Calu3 (cell line): Measurements from ENCODE around the gene CTXN2. TPM values are rescaled to one million over a fixed set of nuclear protein-coding genes. Genes with fewer than 3 reads are reported as not detected.

Experiments
- Bru-seq: library from RNA; stranded (reverse); fragments of 400-500 nt; gene quantifications from one replicate; lab custom pipeline; 2021; lab: Mats Ljungman, UMichigan
- BruChase-seq, 2 experiments: library from RNA; stranded (reverse); fragments of 400-500 nt; gene quantifications; one replicate each; lab custom pipeline; 2021; lab: Mats Ljungman, UMichigan
- BruUV-seq: library from RNA; stranded (reverse); fragments of 400-500 nt; replicated peaks from 2 replicates; lab custom pipeline; 2021; lab: Mats Ljungman, UMichigan
- CTCF ChIA-PET: fragments of 300-600 bp; sonication (Branson Sonifier 250); formaldehyde crosslinking; loops from one replicate; lab custom pipeline; 2022; ENCODE audit warnings: antibody characterized with exemption; lab: Charles Lee
- DNase-seq: peaks from one replicate; pipeline ENCODE4 v3.0.0; 2022
- H3K27ac Mint-ChIP-seq: one replicate; pipeline ENCODE4 v1.8.0; 2022; ENCODE audit warnings: mixed read lengths; ENCODE audit not compliant: unreplicated experiment
- H3K27me3 Mint-ChIP-seq: one replicate; pipeline ENCODE4 v1.8.0; 2022; ENCODE audit warnings: mixed read lengths; ENCODE audit not compliant: unreplicated experiment
- H3K36me3 Mint-ChIP-seq: one replicate; pipeline ENCODE4 v1.8.0; 2022; ENCODE audit warnings: mild to moderate bottlenecking, moderate library complexity, mixed read lengths; ENCODE audit not compliant: insufficient read depth, unreplicated experiment
- H3K4me1 Mint-ChIP-seq: one replicate; pipeline ENCODE4 v1.8.0; 2022; ENCODE audit warnings: mild to moderate bottlenecking, low read depth, mixed read lengths; ENCODE audit not compliant: unreplicated experiment
- H3K4me3 Mint-ChIP-seq: one replicate; pipeline ENCODE4 v1.8.0; 2022; ENCODE audit warnings: mild to moderate bottlenecking, low read depth, moderate library complexity, mixed read lengths; ENCODE audit not compliant: unreplicated experiment
- H3K9me3 Mint-ChIP-seq: one replicate; pipeline ENCODE4 v1.8.0; 2022; ENCODE audit warnings: low read depth, mixed read lengths; ENCODE audit not compliant: unreplicated experiment
- intact Hi-C: fragments of 100-400 bp; cut with micrococcal nuclease; formaldehyde crosslinking; loops from one replicate; pipeline ENCODE4 v1.10.0; 2022; ENCODE audit not compliant: unreplicated experiment
- long read RNA-seq: library from polyadenylated mRNA; stranded (forward); transcript quantifications from one replicate; pipeline ENCODE4 v2.0.0, GENCODE V29; 2022
- total RNA-seq: library from RNA; stranded (reverse); gene quantifications from 2 replicates; pipeline ENCODE4 v1.2.3, GENCODE V29; 2022
- TF ChIP-seq, protein P1 (sequence below): fragments of 200-600 bp; IDR thresholded peaks from one replicate; pipeline ENCODE4 v1.8.0; 2022; ENCODE audit warnings: antibody characterized with exemption; ENCODE audit not compliant: unreplicated experiment

The CTXN2 gene
- total RNA-seq (not detected in 2 replicates), Bru-seq, nascent RNA (not detected), BruChase-seq, experiment 1, labeled RNA remaining after a 6-hour chase (not detected), BruChase-seq, experiment 2, labeled RNA remaining after a 2-hour chase (not detected)
- long read RNA-seq: 0 reads

DNA sequence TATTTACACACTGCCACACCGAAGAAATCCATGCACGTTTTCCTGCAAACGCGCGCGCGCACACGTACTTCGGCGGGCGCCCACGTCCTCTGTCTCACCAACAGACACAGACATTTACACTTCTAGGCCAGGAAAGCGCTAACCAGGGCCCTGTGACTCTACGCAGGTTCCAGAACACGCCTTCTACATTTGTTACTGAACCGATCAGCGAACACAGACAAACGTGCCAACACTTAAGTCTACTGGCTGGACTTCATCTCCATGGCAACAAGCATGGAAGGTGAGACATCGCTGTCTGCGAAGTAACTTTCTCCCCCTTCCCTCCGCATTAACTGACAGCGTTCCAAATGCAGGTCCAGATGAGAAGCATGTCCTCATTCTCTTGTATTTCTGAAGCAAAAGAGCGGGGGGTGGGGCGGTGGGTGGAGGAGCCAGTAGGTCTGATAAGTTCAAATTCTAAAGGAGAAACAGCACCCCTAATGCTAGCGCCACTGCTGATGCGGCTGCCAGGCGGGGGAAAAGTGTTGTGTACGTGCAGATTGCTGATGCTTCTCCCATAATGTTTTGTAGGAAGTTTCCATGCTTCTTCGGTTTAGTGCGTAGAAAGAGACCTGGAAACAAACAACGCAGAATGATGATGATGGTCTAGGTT, at the start of gene CTXN2:
TSS of gene CTXN2 (plus strand) at position 92 of the 652 bp plus-strand sequence. CDS start 9,636 bp downstream, outside the sequence.
- Mint-ChIP-seq H3K27me3 (peaks cover 44% of the 10 kb centered on the region), H3K36me3 (no peaks in the 10 kb centered on the region), H3K27ac (no peak within 1 kb of the TSS), H3K9me3 (peaks cover 2% of the 10 kb centered on the region), H3K4me3 (peak within 1 kb of the TSS; percentile 62), H3K4me1 (peaks cover 11% of the 10 kb centered on the region)
- intact Hi-C loops: no loop called here
- TF ChIP-seq, protein P1, sequence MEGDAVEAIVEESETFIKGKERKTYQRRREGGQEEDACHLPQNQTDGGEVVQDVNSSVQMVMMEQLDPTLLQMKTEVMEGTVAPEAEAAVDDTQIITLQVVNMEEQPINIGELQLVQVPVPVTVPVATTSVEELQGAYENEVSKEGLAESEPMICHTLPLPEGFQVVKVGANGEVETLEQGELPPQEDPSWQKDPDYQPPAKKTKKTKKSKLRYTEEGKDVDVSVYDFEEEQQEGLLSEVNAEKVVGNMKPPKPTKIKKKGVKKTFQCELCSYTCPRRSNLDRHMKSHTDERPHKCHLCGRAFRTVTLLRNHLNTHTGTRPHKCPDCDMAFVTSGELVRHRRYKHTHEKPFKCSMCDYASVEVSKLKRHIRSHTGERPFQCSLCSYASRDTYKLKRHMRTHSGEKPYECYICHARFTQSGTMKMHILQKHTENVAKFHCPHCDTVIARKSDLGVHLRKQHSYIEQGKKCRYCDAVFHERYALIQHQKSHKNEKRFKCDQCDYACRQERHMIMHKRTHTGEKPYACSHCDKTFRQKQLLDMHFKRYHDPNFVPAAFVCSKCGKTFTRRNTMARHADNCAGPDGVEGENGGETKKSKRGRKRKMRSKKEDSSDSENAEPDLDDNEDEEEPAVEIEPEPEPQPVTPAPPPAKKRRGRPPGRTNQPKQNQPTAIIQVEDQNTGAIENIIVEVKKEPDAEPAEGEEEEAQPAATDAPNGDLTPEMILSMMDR: no peak
- CTCF ChIA-PET: no interaction called here
- no peak for DNase-seq
- BruUV-seq: no TSS peak

DNA sequence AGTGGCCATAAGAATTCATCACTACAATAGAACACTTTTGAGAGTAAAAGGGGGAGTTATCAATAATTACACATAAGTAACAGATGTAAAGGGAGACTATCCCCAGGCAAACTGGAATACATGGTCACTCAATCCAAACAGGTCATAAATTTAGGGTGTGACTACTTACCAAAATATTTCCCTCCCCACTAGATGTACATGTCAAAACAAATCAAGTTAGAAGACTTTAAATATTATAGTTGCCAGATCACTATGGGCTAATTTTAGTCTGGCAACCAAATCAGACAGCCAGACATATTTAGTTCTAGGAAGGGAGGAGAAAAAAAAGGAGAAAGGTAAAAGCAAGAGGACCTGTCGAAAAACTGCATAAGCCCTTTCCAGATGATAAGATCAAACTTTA, 47.6 kb upstream of the CTXN2 start:
- H3K4me1 Mint-ChIP-seq: no peaks in the 10 kb centered on the region
- peaks cover 5% of the 10 kb centered on the region for H3K36me3 Mint-ChIP-seq
- CTCF ChIA-PET: no interaction called here
- no peaks in the 10 kb centered on the region for H3K27me3 Mint-ChIP-seq
- no peak for DNase-seq
- TF ChIP-seq, protein P1: no peak
- H3K9me3 Mint-ChIP-seq: no peaks in the 10 kb centered on the region
- no TSS peak for BruUV-seq
- intact Hi-C loops: no loop called here
- no peak overlapping the region for H3K4me3 Mint-ChIP-seq
- no peak overlapping the region for H3K27ac Mint-ChIP-seq

DNA sequence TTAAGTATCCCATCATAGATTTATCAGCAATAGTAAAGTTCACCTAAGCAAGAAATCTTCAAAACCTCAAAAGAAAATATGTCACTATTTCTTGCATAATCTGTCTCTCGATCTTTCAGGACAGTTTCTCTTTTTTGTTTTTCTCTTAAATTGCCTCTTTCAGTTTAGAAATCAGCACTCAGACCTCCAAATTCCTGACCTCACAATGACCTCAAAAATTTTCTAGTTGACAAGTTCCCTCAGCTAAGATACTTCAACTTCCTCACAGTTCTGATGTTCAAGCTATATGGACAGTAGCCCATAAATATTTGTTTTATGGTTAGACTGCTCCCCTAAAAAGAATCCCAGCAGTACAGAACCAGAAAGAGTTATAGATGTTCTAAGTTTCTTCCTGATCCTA, 46.6 kb upstream of the CTXN2 start:
- BruUV-seq: no TSS peak
- Mint-ChIP-seq H3K4me3 (no peak overlapping the region), H3K27me3 (no peaks in the 10 kb centered on the region), H3K36me3 (peaks cover 5% of the 10 kb centered on the region), H3K27ac (no peak overlapping the region), H3K4me1 (no peaks in the 10 kb centered on the region), H3K9me3 (no peaks in the 10 kb centered on the region)
- no peak for DNase-seq
- TF ChIP-seq, protein P1: no peak
- intact Hi-C loops: no loop called here
- CTCF ChIA-PET: no interaction called here

GRCh38 chr15:48145923-48146322, 45.5 kb upstream of the CTXN2 start:
- Mint-ChIP-seq H3K27me3 (no peaks in the 10 kb centered on the region), H3K27ac (no peak overlapping the region), H3K9me3 (no peaks in the 10 kb centered on the region), H3K4me3 (no peak overlapping the region), H3K4me1 (no peaks in the 10 kb centered on the region), H3K36me3 (peaks cover 5% of the 10 kb centered on the region)
- no peak for DNase-seq
- no TSS peak for BruUV-seq
- intact Hi-C loops: no loop called here
- TF ChIP-seq, protein P1: no peak
- CTCF ChIA-PET: no interaction called here
